Measurements from ENCODE around the gene ABCC4.

Gene ABCC4

GRCh38 chr13:95118541-95119324 is 182.5 kb downstream of the ABCC4 start:
- no peak for DNase-seq (ENCODE audit: low read depth, low spot score)

- no peak for DNase-seq (ENCODE audit: low read depth, low spot score)
Observed at GRCh38 chr13:95117092-95117491, 184.2 kb downstream of the ABCC4 start.

DNA sequence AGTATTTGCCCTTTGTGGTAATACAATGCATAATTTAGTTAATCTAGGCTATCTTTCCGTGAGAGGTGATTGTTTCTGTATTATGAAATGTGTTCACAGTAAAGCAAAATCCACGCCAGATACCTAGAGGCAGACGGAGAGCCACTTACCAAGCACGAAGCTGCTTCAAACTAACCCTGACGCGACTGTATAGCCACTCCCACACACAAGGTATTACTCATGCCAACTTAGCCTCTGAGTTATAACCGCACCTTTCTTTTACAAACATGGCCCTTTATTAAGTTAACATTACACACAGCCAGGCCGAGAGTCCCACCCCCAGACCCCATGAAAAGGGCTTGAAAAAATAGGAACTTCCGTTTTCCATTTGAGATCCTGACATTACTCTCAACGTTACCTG is 185.7 kb downstream of the ABCC4 start:
- DNase-seq (ENCODE audit: low read depth, low spot score): no peak

GRCh38 chr13:95113601-95114000 is 187.7 kb downstream of the ABCC4 start:
- DNase-seq (ENCODE audit: low read depth, low spot score): no peak

DNA sequence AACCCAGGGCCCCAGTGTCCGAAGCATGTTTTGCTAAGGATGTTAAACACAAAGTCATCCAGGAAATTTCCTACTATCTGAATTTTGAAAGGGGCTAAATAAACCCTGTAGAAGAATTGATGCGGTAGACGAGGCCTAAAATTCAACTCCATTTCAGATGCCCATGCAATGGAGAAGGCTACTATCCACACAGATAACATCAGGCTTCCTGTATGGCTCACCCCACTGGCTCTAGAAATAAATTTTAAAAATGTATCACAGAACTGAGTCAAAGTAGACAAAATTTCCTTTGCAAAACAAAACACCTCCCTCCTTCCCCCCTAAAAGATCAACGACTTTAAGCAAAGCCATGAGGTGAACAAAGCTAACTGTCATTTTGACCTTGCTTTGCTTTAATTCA is 188.4 kb downstream of the ABCC4 start:
- no peak for DNase-seq (ENCODE audit: low read depth, low spot score)

DNA sequence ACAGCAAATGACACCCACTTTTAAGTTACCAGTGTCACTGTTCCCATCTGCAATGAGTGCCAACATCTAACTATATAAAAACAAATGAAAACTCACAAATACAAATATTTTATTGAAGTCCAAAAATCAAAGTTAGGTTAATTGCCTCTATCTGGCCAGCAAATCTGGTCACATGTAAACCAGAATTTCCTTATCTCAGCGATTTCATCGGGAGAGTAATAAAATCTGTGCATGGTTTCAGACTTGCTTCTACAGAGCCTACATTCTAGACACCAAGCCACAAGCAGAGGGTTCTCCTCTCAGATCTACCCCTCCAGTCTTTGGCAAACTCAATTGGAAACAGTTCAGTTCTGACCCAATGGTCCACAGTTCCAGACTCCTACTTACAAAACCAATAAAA is 189.6 kb downstream of the ABCC4 start:
- no peak for DNase-seq (ENCODE audit: low read depth, low spot score)

DNA sequence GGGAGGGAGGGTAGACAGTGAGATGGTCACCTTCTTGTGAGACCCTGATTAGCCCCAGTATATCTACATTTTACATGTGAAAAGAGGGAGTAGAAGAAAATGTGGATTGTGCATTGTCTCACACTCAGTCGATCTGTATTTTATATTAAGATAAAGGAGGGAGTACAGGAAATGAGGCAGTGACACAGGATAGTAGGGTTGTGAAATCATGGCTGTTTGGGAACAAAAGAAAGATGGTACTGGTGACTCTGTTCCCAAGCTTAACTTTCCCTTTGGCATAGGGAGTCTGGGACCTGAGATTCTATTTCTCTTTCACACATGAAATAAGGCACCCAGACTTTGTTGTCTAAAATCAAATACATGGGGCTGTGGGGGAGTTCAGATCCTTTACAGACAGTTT is 194.7 kb downstream of the ABCC4 start:
- no peak for DNase-seq (ENCODE audit: low read depth, low spot score)

DNA sequence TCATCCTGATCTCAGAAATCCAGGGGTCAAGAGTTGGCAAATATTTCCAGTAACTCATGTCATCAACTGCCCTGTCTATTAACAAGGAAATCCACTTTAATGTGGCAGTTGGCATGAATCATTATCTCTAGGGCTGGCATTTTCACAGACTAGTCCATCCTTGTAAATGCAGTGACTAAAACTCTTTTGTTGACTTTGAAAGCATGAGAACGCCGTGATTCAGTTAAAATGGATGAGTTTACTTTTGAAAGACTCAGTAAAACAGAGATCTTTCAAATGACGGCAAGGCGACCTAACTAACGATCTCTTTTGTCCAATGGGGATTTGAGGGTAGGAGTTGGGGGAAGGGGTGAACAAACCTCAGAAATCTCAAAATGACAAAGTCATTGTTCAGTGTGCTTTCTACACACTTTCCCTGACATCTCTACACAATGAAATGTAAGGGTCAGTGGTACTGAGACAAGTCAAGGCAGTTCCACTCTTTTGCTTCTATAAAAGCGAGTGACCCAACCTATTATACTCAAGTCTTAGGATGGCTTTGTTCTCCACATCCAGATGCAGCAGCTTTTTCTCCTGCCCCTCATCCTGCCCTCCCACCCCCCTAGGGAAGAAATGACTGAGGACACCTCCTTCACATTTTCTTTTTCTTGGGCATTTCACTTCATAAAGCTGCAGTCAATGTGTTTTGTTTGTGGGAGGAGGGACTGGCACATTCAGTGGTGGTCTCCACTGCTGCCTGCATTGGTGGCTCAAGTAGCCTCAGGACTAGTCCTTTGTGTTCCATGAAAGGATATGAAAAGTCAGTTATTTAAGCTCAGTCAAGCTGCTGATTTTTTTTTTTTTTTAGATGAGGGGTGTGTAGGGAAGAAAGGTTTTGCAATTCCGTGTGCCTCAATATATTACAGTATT is 200.5 kb downstream of the ABCC4 start:
- DNase-seq (ENCODE audit: low read depth, low spot score): peak; percentile 9

DNA sequence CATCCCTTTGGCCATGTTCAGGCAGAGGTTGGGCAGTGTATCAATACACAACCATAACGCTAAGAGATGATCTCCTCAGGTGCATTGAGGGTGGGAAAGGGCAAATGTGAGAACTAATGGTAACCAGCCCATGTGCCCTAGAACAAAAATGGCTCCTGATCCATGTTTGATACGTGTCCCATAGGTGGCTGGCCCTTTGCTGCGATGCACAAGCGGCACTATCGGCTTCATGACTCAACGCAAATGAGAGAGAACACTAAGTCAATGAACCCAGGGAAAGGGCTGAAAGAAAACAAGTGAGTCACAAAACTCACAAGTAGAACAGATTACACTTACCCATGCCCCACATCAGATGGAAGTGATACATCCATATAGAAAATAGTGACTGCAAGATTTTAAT is 201.7 kb downstream of the ABCC4 start:
- peak; percentile 35 for DNase-seq (ENCODE audit: low read depth, low spot score)

GRCh38 chr13:95098916-95099315 is 202.3 kb downstream of the ABCC4 start:
- no peak for DNase-seq (ENCODE audit: low read depth, low spot score)

DNA sequence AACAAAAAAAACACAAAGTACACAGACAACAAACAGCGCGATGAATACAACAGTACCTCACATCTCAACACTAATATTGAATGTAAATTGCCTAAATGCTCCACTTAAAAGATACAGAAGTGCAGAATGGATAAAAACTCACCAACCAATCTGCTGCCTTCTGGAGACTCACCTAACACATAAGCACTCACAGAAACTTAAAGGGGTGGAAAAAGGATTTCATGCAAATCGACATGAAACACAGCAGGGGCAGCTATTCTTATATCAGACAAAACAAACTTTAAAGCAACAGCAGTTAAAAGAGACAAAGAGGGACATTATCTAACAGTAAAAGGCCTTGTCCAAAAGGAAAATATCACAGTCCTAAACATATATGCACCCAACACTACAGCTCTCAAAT is 209.5 kb downstream of the ABCC4 start:
- no peak for DNase-seq (ENCODE audit: low read depth, low spot score)

- DNase-seq (ENCODE audit: low read depth, low spot score): no peak
Observed at GRCh38 chr13:95087746-95088305, 213.4 kb downstream of the ABCC4 start.

DNA sequence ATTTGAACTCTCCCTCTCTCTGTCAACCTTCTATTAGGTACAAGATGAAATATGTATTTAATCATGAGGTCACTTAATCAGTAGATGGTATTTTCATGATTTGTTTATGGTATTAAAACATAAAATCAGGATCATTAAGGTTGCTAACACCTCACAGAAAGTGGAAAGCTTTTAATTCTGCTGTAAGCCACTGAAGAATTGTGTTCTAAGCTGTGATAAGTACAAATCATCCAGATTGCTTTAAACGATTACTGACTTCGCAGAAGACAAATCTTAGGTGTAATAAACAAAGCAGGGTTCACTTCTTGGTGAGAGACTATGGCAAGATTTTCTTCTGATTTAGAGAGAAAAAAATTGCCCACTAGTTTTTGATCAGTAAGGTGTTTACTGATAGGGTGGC is 214.5 kb downstream of the ABCC4 start:
- DNase-seq (ENCODE audit: low read depth, low spot score): no peak

GRCh38 chr13:95083758-95084157 is 217.5 kb downstream of the ABCC4 start:
- DNase-seq (ENCODE audit: low read depth, low spot score): no peak

DNA sequence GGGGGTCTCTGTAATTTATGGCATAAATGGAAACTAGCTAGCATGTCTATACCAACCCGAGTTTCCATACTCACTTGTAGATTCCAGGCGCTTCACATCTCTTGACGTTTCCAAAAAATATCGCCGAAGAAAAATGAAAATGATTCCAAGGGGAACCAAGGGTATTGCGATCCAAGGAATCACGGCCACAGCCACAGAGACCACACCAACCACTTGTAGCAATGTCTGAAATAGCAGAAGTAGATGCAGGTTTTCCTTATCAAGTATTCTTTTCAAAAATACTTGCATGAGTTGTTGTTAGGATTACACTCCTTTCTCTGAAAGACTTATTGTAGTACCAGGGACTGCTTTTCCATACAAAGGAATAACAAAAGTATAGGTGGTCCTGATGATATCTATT is 218.2 kb downstream of the ABCC4 start:
- no peak for DNase-seq (ENCODE audit: low read depth, low spot score)

GRCh38 chr13:95075506-95075905 is 225.7 kb downstream of the ABCC4 start:
- DNase-seq (ENCODE audit: low read depth, low spot score): no peak

DNA sequence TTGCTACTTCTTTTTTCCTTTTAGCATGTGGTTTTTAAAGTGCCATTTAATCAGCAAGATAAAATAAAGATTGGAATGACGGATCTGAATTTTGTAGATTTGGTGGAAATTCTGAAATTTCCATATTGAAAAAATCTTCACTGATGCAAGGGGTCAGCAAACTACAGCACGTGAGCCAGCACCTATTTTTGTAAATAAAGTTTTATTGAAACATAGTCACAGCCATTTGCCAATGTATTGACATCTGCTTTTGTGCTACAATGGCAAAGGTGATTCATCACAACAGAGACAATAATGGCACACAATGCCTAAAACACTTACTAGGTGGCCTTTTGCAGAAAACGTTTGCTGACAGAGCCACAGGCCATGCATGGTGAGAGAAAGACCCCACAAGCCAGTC is 226.4 kb downstream of the ABCC4 start:
- DNase-seq (ENCODE audit: low read depth, low spot score): no peak

- no peak for DNase-seq (ENCODE audit: low read depth, low spot score)
Observed at GRCh38 chr13:95073747-95074311, 227.4 kb downstream of the ABCC4 start.

- no peak for DNase-seq (ENCODE audit: low read depth, low spot score)
Observed at GRCh38 chr13:95067303-95067702, 233.9 kb downstream of the ABCC4 start.

- DNase-seq (ENCODE audit: low read depth, low spot score): no peak
Observed at GRCh38 chr13:95060014-95060519, 241.2 kb downstream of the ABCC4 start.

DNA sequence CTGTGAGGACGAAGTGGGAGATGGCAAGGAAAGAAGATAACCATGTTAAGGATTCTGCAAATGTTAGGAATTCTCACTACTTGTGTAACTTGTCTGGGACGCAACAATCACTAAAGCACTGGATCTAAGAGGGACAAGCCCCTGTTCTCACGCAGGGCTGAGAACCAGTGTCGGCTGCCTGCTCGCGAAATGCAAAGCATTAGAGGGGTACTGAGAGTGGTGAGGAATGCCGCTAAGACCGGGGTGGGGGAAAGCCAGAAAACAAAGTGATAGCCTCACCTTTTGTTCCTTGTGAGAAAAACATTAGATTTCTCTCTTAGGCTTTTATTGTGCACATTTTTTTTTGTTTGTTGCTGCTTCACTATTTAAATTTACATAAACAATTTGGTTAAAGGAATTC is 241.9 kb downstream of the ABCC4 start:
- no peak for DNase-seq (ENCODE audit: low read depth, low spot score)

DNA sequence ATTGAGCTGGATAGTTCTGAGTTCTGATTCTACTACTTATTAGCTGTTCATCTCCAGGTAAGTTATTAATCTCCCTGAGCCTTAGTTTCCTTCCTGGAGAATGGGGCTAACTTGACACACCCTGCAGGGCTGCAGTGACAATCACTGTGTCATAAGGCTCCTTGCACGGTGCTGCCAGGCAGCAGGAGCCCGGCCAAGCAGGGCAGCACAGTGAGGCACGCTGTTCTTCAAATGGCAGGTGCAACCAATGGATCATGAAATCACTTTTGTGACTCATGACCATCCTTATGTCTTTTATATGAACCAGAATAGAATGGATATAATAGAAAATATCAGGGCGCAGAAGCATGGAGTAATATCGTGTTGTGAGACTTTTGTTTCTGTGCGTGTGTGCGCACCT is 242.6 kb downstream of the ABCC4 start:
- DNase-seq (ENCODE audit: low read depth, low spot score): no peak
